Measurements from ENCODE around the gene GFI1B.
"Not testable (repeated sequence)": the region's sequence is repeated elsewhere in the genome, so short reads cannot be mapped to it uniquely, and the experiment has no call there.

The GFI1B gene

DNA sequence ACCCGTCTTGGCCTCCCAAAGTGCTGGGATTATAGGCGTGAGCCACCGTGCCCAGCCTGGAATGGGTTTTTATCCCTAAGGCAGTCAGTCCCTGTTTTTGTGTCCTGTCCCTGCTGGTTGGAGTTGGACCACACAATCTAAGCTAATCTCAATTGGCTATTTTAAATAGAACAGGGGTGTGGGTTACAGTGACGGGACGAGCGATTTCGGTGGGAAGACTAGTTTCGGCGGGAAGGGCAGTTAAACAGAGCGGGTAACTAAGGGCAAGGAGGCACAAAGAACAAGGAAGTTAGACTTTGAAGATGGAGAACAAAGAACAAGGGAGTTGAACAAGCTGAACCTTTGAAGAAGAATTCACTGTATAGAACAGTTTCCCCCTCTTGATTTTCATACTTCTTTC lies 53.7 kb downstream of the GFI1B start:
- Histone ChIP-seq H3K9me3 (ENCODE audit: insufficient read depth, low read depth, low read length) (peaks cover 2% of the 10 kb centered on the region), H3K14ac (ENCODE audit: low read length) (no peak overlapping the region), H3K79me1 (ENCODE audit: low read length) (peaks cover 10% of the 10 kb centered on the region), H2AFZ (ENCODE audit: insufficient read depth, low read length, poor library complexity) (no peak overlapping the region), H3K27ac (ENCODE audit: low read depth, low read length) (no peak overlapping the region), H4K12ac (ENCODE audit: low read depth, low read length) (no peak overlapping the region), H2AK5ac (ENCODE audit: low read length) (no peak overlapping the region), H4K91ac (ENCODE audit: low read depth, low read length) (no peak overlapping the region), H3K79me2 (ENCODE audit: control insufficient read depth, insufficient read depth, low read length, poor library complexity) (peaks cover 11% of the 10 kb centered on the region), H2BK120ac (ENCODE audit: insufficient read depth, low read length, poor library complexity) (no peak overlapping the region), H3K27me3 (ENCODE audit: insufficient read depth, low read length) (no peaks in the 10 kb centered on the region), H3K23ac (ENCODE audit: low read length) (no peak overlapping the region), H3K4me2 (ENCODE audit: low read length) (no peak overlapping the region), H4K8ac (ENCODE audit: low read depth, low read length) (no peak overlapping the region), H3K4me1 (ENCODE audit: control insufficient read depth in 1 of 2, insufficient read depth in 2 of 2, low read length in 2 of 2) (peaks cover 6 to 8% of the 10 kb centered on the region in 2 experiments), H3K18ac (ENCODE audit: low read length) (no peak overlapping the region), H3K9ac (ENCODE audit: low read length) (no peak overlapping the region), H3K4ac (ENCODE audit: low read depth, low read length) (peak overlapping the region; percentile 9), H2BK5ac (ENCODE audit: low read depth, low read length, poor library complexity) (no peak overlapping the region), H3K36me3 (ENCODE audit: control insufficient read depth in 1 of 2, insufficient read depth in 2 of 2, low read length in 2 of 2) (peaks cover 5 to 16% of the 10 kb centered on the region in 2 experiments), H2BK12ac (ENCODE audit: low read length) (no peak overlapping the region), H3K4me3 (ENCODE audit: low read depth, low read length) (no peak overlapping the region)
- DNase-seq: no peak
- WGBS (ENCODE audit: extremely low coverage, insufficient coverage, insufficient read length): 100% methylated on average over 6 of the region's 10 CpGs

- Histone ChIP-seq H3K23ac (ENCODE audit: low read length) (no peak overlapping the region), H4K8ac (ENCODE audit: low read depth, low read length) (no peak overlapping the region), H3K27me3 (ENCODE audit: insufficient read depth, low read length) (no peaks in the 10 kb centered on the region), H3K18ac (ENCODE audit: low read length) (no peak overlapping the region), H2AFZ (ENCODE audit: insufficient read depth, low read length, poor library complexity) (no peak overlapping the region), H3K14ac (ENCODE audit: low read length) (no peak overlapping the region), H3K79me1 (ENCODE audit: low read length) (peaks cover 4% of the 10 kb centered on the region), H4K12ac (ENCODE audit: low read depth, low read length) (no peak overlapping the region), H4K91ac (ENCODE audit: low read depth, low read length) (no peak overlapping the region), H3K79me2 (ENCODE audit: control insufficient read depth, insufficient read depth, low read length, poor library complexity) (peaks cover 6% of the 10 kb centered on the region), H3K4ac (ENCODE audit: low read depth, low read length) (peak overlapping the region; percentile 14), H3K36me3 (ENCODE audit: control insufficient read depth in 1 of 2, insufficient read depth in 2 of 2, low read length in 2 of 2) (peaks cover 5 to 18% of the 10 kb centered on the region in 2 experiments), H3K9ac (ENCODE audit: low read length) (no peak overlapping the region), H2BK5ac (ENCODE audit: low read depth, low read length, poor library complexity) (no peak overlapping the region), H2BK120ac (ENCODE audit: insufficient read depth, low read length, poor library complexity) (no peak overlapping the region), H3K27ac (ENCODE audit: low read depth, low read length) (no peak overlapping the region), H2BK12ac (ENCODE audit: low read length) (no peak overlapping the region), H3K4me3 (ENCODE audit: low read depth, low read length) (no peak overlapping the region), H3K4me2 (ENCODE audit: low read length) (no peak overlapping the region), H2AK5ac (ENCODE audit: low read length) (no peak overlapping the region), H3K9me3 (ENCODE audit: insufficient read depth, low read depth, low read length) (peaks cover 2% of the 10 kb centered on the region), H3K4me1 (ENCODE audit: control insufficient read depth in 1 of 2, insufficient read depth in 2 of 2, low read length in 2 of 2) (peaks cover 3 to 4% of the 10 kb centered on the region in 2 experiments)
- WGBS (ENCODE audit: extremely low coverage, insufficient coverage, insufficient read length): no CpG with 5 or more reads among the region's 6 CpGs
- no peak for DNase-seq
Measured at GRCh38 chr9:133035669-133036068, 57.2 kb downstream of the GFI1B start.

DNA sequence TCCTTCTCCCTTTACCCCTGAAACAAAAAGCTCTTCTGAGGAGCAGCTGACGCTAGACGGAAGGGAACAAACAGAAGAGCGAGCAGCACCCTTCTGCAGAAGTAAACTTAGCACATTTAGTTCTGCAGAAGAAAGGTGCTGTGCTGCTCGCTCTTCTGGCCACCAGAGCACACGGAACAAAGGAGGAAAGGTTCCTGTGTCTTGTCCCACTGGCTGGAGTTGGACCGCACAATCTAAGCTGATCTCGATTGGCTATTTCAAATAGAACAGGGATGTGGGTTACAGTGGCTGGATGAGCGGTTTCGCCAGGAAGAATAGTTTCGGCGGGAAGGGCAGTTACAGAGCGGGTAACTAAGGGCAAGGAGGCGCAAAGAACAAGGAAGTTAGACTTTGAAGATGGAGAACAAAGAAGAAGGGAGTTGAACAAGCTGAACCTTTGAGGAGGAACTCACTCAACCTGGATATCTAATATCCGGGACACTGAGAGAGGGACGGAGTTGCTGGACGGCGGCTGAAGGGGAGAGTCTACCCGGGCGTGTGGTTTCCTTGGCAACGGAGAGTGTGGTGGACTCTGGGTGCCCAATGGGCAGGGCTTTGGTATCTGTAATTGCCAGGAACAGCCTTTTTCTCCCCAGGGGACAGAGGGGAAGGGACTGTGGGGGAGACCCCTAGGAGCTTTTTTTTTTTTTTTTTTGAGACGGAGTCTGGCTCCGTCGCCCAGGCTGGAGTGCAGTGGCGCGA lies 59.5 kb downstream of the GFI1B start:
- Histone ChIP-seq H4K8ac (ENCODE audit: low read depth, low read length) (no peak overlapping the region), H3K18ac (ENCODE audit: low read length) (no peak overlapping the region), H4K12ac (ENCODE audit: low read depth, low read length) (no peak overlapping the region), H3K23ac (ENCODE audit: low read length) (no peak overlapping the region), H2BK5ac (ENCODE audit: low read depth, low read length, poor library complexity) (no peak overlapping the region), H3K9ac (ENCODE audit: low read length) (no peak overlapping the region), H3K14ac (ENCODE audit: low read length) (no peak overlapping the region), H3K4ac (ENCODE audit: low read depth, low read length) (no peak overlapping the region), H2BK12ac (ENCODE audit: low read length) (no peak overlapping the region), H4K91ac (ENCODE audit: low read depth, low read length) (no peak overlapping the region), H3K27me3 (ENCODE audit: insufficient read depth, low read length) (no peaks in the 10 kb centered on the region), H3K4me2 (ENCODE audit: low read length) (no peak overlapping the region), H2BK120ac (ENCODE audit: insufficient read depth, low read length, poor library complexity) (no peak overlapping the region), H3K9me3 (ENCODE audit: insufficient read depth, low read depth, low read length) (no peaks in the 10 kb centered on the region), H3K36me3 (ENCODE audit: control insufficient read depth in 1 of 2, insufficient read depth in 2 of 2, low read length in 2 of 2) (peaks cover 23 to 38% of the 10 kb centered on the region in 2 experiments), H3K4me3 (ENCODE audit: low read depth, low read length) (no peak overlapping the region), H3K27ac (ENCODE audit: low read depth, low read length) (no peak overlapping the region), H2AK5ac (ENCODE audit: low read length) (no peak overlapping the region), H3K79me1 (ENCODE audit: low read length) (no peaks in the 10 kb centered on the region), H2AFZ (ENCODE audit: insufficient read depth, low read length, poor library complexity) (no peak overlapping the region), H3K4me1 (ENCODE audit: control insufficient read depth in 1 of 2, insufficient read depth in 2 of 2, low read length in 2 of 2) (no peaks in the 10 kb centered on the region), H3K79me2 (ENCODE audit: control insufficient read depth, insufficient read depth, low read length, poor library complexity) (no peaks in the 10 kb centered on the region)
- no peak for DNase-seq
- WGBS (ENCODE audit: extremely low coverage, insufficient coverage, insufficient read length): no CpG with 5 or more reads among the region's 25 CpGs

- H3K23ac ChIP-seq (ENCODE audit: low read length); H4K12ac ChIP-seq (ENCODE audit: low read depth, low read length); H3K4me3 ChIP-seq (ENCODE audit: low read depth, low read length); H2BK12ac ChIP-seq (ENCODE audit: low read length); H4K91ac ChIP-seq (ENCODE audit: low read depth, low read length); H3K27me3 ChIP-seq (ENCODE audit: insufficient read depth, low read length); H2AK5ac ChIP-seq (ENCODE audit: low read length); H2BK5ac ChIP-seq (ENCODE audit: low read depth, low read length, poor library complexity); H2AFZ ChIP-seq (ENCODE audit: insufficient read depth, low read length, poor library complexity); H4K8ac ChIP-seq (ENCODE audit: low read depth, low read length); H3K9ac ChIP-seq (ENCODE audit: low read length); H3K18ac ChIP-seq (ENCODE audit: low read length); H3K9me3 ChIP-seq (ENCODE audit: insufficient read depth, low read depth, low read length); H3K14ac ChIP-seq (ENCODE audit: low read length); H3K27ac ChIP-seq (ENCODE audit: low read depth, low read length); H3K79me2 ChIP-seq (ENCODE audit: control insufficient read depth, insufficient read depth, low read length, poor library complexity); H3K4me1 ChIP-seq (ENCODE audit: control insufficient read depth in 1 of 2, insufficient read depth in 2 of 2, low read length in 2 of 2); H3K79me1 ChIP-seq (ENCODE audit: low read length); H3K4ac ChIP-seq (ENCODE audit: low read depth, low read length); H2BK120ac ChIP-seq (ENCODE audit: insufficient read depth, low read length, poor library complexity); H3K4me2 ChIP-seq (ENCODE audit: low read length): not testable (repeated sequence)
- peaks cover 43 to 55% of the 10 kb centered on the region in 2 experiments for H3K36me3 ChIP-seq (ENCODE audit: control insufficient read depth in 1 of 2, insufficient read depth in 2 of 2, low read length in 2 of 2)
- DNase-seq: peak; percentile 30 to 64
- WGBS (ENCODE audit: extremely low coverage, insufficient coverage, insufficient read length): no CpG with 5 or more reads among the region's 12 CpGs
Measured at GRCh38 chr9:133040892-133041479, 62.5 kb downstream of the GFI1B start.
